Subcutaneous preadipocyte (primary cell): ENCODE measurements around the gene TPH1. TPM values are rescaled to one million over a fixed set of nuclear protein-coding genes. Genes with fewer than 3 reads are reported as not detected.

Source experiments
- total RNA-seq: library from RNA; depleted of rRNA; stranded (reverse); fragments of >200 nt; gene quantifications from 2 replicates; pipeline ENCODE4 v1.2.3, GENCODE V29; 2012

TPH1 gene
- total RNA-seq: under 0.01 TPM in 2 replicates

DNA sequence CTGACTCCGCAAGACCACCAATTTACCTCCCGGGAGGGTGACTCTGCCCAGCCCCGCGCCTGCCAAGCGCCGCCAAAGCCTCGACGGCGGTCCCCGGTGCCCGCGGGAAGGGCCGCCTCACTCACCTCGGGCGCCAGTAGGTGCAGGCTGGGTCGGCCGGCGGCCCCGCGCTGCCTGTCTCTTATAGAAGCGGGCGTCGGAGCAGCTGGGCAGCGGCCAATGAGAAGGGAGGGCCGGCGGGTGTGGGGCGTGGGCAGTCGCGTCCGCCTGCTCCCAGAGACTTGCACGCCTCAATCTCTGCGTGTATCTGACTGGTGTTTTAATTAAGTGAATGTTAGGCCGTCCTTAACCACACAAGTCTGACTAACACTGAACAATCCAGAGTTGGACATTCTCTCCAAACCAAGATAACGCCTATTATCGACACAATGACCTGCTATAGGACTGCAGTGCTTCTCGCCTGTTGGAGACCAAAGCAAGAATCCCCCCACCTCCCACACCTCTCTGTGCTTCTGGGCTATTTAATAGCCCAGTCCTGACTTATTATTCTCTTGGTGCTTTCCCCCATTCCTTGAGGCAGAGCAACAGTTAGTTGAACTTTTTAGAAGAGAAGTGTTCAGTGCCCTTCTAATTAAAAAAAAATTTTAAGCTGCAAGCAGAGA is at the start of gene TPH1:
Gene TPH1 (minus strand): TSS at position 154 of the 662 bp plus-strand sequence. CDS start 5,507 bp downstream, outside the sequence.

DNA sequence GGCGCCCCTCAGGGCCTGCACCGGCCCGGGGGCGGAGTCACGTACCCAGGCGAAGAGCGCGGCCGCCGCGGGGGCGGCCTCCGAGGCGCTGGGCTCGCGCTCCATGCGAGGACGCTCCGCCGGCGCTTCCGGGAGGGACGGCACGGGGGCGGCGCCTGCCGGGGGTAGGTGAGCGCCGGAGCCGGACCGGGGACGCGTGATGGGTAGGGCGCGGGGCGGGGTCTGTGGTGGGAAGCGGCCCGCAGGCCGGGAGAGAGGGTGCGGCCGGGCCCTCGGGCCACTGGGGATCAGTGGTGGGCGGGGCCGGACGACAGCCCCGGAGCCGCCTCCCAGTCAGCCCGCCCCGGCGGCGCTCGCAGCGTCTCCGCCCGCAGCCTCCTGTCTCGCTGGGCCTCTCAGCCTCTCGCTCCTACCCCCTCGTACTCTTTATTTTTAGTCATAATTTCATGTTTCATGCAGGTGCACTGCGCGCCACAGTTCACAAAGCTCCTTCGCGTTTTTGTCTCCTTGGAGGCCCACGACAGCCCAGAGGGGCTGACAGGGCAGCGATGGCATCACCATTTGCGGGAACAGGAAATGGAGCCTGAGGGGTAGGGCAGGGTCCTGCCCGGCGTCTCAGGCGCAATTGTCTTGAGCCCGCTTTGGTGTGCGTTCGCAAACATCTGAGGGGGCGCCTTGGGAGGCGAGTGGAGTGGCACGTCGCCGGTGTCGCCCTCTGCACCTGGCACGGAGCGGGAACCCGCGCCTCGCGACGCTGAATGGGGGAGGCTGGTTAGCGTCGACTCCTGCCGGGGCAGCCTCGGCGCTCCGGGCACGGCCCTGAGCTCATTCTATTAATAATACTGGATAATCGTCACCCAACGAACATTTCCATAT is 32.9 kb downstream of the TPH1 start, which contains the start of gene SERGEF:
Gene SERGEF (minus strand): TSS at position 142 of the 876 bp plus-strand sequence. CDS start 37 bp downstream, at position 105.

Other genes with a start within 250 kb of the TPH1 start
- gene SERGEF, start 33.2 kb downstream of the TPH1 start, total RNA-seq: 15.2 and 18.0 TPM in 2 replicates
- gene SAAL1, start 59.8 kb upstream of the TPH1 start, total RNA-seq: 22.8 and 24.2 TPM in 2 replicates
- not detected in 2 replicates for gene MRGPRX3, start 86.3 kb upstream of the TPH1 start, total RNA-seq
- gene MRGPRX4, start 126.6 kb upstream of the TPH1 start, total RNA-seq: not detected in 2 replicates
- not detected in 2 replicates for gene SAA4, start 190.5 kb upstream of the TPH1 start, total RNA-seq
- not detected in 2 replicates for gene SAA2, start 202.4 kb upstream of the TPH1 start, total RNA-seq
- gene SAA1, start 220.0 kb upstream of the TPH1 start, total RNA-seq: not detected in 2 replicates